Fibroblast of lung (primary cell): Measurements from ENCODE around the gene ANXA4. TPM values are rescaled to one million over a fixed set of nuclear protein-coding genes. Genes with fewer than 3 reads are reported as not detected.

Source experiments
- DNase-seq, 2 donors: peaks; one replicate each; pipeline versions ENCODE4 v3.0.0 to v3.0.0-alpha.2; 2010; ENCODE audit warnings: low read depth in 2 of 2
- H2AFZ ChIP-seq: 2 replicates; pipeline ENCODE4 v1.5.1; 2012; ENCODE audit warnings: low read length, control low read depth, inconsistent platforms
- H3K27ac ChIP-seq: 2 replicates; pipeline ENCODE4 v1.5.1; 2011; ENCODE audit warnings: low read length, control low read depth; ENCODE audit not compliant: insufficient read depth
- H3K27me3 ChIP-seq: 2 replicates; pipeline ENCODE4 v1.5.1; 2011; ENCODE audit warnings: mild to moderate bottlenecking, low read length; ENCODE audit not compliant: control insufficient read depth, insufficient read depth
- H3K36me3 ChIP-seq: 2 replicates; pipeline ENCODE4 v1.5.1; 2011; ENCODE audit warnings: low read length; ENCODE audit not compliant: control insufficient read depth, insufficient read depth
- H3K4me1 ChIP-seq: 2 replicates; pipeline ENCODE4 v1.5.1; 2011; ENCODE audit warnings: low read length; ENCODE audit not compliant: control insufficient read depth, insufficient read depth; ENCODE audit errors: extremely low read depth
- H3K4me2 ChIP-seq: 2 replicates; pipeline ENCODE4 v1.5.1; 2011; ENCODE audit warnings: low read length, control low read depth; ENCODE audit not compliant: insufficient read depth; ENCODE audit errors: extremely low read depth
- H3K4me3 ChIP-seq, 4 experiments: fragments of 200-600 bp in 1 of 4; sonication (generic) in 1 of 4; replicated peaks in 1 of 4; 2 replicates each; pipeline ENCODE4 v1.5.1; 2011 to 2016; ENCODE audit warnings: low read length in 4 of 4, low read depth in 3 of 4, mild to moderate bottlenecking in 3 of 4, control low read depth in 2 of 4, inconsistent platforms in 1 of 4, mixed read lengths in 1 of 4; ENCODE audit not compliant: insufficient read depth in 1 of 4; ENCODE audit errors: control extremely low read depth in 1 of 4
- H3K79me2 ChIP-seq: 2 replicates; pipeline ENCODE4 v1.5.1; 2012; ENCODE audit warnings: mild to moderate bottlenecking, low read length, inconsistent platforms; ENCODE audit not compliant: control insufficient read depth, insufficient read depth
- H3K9ac ChIP-seq: 2 replicates; pipeline ENCODE4 v1.5.1; 2011; ENCODE audit warnings: mild to moderate bottlenecking, low read length, control low read depth; ENCODE audit not compliant: insufficient read depth
- H3K9me3 ChIP-seq: 2 replicates; pipeline ENCODE4 v1.5.1; 2012; ENCODE audit warnings: low read depth, low read length; ENCODE audit not compliant: control insufficient read depth, insufficient read depth
- H4K20me1 ChIP-seq: 2 replicates; pipeline ENCODE4 v1.5.1; 2011; ENCODE audit warnings: low read length; ENCODE audit not compliant: control insufficient read depth, insufficient read depth; ENCODE audit errors: extremely low read depth
- EZH2 ChIP-seq: IDR thresholded peaks from 2 replicates; pipeline ENCODE4 v1.5.1; 2012; ENCODE audit warnings: low read length, control low read depth, mild to moderate bottlenecking; ENCODE audit errors: missing control alignments
- polyA plus RNA-seq, 2 donors: library from polyadenylated mRNA; depleted of rRNA in 1 of 2; stranded (reverse) in 1 of 2; unstranded in 1 of 2; fragments of >200 nt; gene quantifications; 2 replicates each; pipeline ENCODE4 v1.2.1, GENCODE V29; 2011 to 2012; ENCODE audit warnings: missing spikeins in 1 of 2
- total RNA-seq: library from RNA; depleted of rRNA; stranded (reverse); fragments of >200 nt; gene quantifications from 2 replicates; pipeline ENCODE4 v1.2.1, GENCODE V29; 2014
- TF ChIP-seq, protein P1 (sequence below), 2 donors: IDR thresholded peaks in 1 of 2; conservative IDR thresholded peaks in 1 of 2; 1 replicate in 1 of 2; 2 replicates in 1 of 2; pipeline ENCODE4 v1.5.1; 2011 to 2012; ENCODE audit warnings: low read length in 2 of 2, control low read depth in 1 of 2, inconsistent platforms in 1 of 2, low read depth in 1 of 2, mild to moderate bottlenecking in 1 of 2

Gene ANXA4
- total and polyA plus RNA-seq, 2 donors (not counting 1 experiment from before 2014, with no cell fraction given) = 98.4 to 114 TPM

DNA sequence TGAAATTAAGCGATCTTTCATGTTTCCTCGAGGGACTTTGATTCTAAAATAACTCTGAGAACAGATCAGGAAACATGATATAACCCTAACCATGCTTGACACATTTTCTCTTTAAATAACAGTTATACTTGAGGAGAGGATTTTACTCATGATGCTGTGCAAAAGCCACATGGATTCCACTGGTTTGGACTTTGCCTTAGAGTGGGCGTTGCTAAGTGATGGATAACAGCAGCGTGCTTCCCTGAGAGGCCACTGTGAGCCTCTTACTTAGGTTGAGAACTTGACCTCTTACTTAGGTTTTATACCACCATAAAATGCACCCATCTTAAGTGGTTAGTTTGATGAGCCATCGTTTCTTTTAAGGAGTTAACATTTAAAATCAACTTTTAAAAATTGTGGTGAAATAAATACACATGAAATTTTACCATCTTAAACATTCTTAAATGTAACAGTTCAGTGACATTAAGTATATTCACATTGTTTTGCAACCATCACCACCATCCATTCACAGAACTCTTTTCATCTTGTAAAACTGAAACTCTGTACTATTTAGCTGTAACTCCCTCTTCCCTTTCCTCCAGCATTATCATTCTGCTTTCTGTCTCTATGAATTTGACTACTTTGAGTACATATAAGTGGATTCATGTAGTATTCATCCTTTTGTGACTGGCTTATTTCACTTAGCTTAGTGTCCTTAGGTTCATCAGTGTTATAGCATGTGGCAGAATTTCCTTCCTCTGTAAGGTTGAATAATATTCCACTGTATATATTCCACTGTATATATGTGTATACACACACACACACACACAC lies 22.6 kb downstream of the ANXA4 start:
- no peaks in the 10 kb centered on the region for H4K20me1 ChIP-seq
- no peak overlapping the region for H3K4me3 ChIP-seq
- no peak overlapping the region for H2AFZ ChIP-seq
- no peak overlapping the region for H3K27ac ChIP-seq
- peaks cover 1% of the 10 kb centered on the region for H3K79me2 ChIP-seq
- H3K36me3 ChIP-seq = no peaks in the 10 kb centered on the region
- DNase-seq = peak in 1 of 2 donors; percentile 59
- no peak overlapping the region for H3K9ac ChIP-seq
- no peaks in the 10 kb centered on the region for H3K27me3 ChIP-seq
- H3K9me3 ChIP-seq = no peaks in the 10 kb centered on the region
- H3K4me1 ChIP-seq = peaks cover 26% of the 10 kb centered on the region
- no peak overlapping the region for H3K4me2 ChIP-seq
- TF ChIP-seq, protein P1, sequence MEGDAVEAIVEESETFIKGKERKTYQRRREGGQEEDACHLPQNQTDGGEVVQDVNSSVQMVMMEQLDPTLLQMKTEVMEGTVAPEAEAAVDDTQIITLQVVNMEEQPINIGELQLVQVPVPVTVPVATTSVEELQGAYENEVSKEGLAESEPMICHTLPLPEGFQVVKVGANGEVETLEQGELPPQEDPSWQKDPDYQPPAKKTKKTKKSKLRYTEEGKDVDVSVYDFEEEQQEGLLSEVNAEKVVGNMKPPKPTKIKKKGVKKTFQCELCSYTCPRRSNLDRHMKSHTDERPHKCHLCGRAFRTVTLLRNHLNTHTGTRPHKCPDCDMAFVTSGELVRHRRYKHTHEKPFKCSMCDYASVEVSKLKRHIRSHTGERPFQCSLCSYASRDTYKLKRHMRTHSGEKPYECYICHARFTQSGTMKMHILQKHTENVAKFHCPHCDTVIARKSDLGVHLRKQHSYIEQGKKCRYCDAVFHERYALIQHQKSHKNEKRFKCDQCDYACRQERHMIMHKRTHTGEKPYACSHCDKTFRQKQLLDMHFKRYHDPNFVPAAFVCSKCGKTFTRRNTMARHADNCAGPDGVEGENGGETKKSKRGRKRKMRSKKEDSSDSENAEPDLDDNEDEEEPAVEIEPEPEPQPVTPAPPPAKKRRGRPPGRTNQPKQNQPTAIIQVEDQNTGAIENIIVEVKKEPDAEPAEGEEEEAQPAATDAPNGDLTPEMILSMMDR (conservative IDR thresholded peaks at IDR 0.05 in 1 of 2, IDR thresholded peaks at IDR 0.05 in 1 of 2; ENCODE audit: low read depth in 1 of 2, low read length in 2 of 2) = no peak
- TF ChIP-seq EZH2 = no peak

DNA sequence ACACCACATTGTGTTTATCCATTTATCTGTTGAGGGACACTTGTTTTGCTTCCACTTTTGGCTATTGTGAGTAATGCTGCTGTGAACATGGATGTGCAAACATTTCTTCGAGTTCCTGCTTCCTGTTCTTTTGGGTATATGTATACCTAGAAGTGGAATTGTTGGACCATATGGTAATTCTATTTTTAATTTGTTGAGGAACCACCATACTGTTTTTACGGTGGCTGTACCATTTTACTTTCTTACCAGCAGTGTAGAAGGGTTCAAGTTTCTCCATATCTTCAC lies 23.1 kb downstream of the ANXA4 start:
- peaks cover 1% of the 10 kb centered on the region for H3K79me2 ChIP-seq

DNA sequence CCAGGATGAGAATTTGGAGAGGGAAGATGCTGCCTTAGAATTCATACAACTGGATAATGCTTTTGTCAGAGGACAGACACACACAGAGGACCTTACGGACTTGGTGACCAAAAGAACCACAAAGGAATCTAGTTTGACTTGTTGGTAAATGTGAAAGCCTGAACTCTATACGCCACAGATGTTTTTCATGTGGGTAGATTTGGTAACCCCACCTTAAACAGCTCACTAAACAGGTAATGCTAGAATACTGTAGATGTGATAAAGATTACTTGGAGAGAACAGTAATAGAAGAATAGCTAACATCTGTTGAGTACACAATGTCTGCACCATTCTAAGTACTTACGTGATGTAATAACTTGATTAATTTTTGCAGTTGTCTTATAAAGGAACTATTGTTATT lies 24.1 kb downstream of the ANXA4 start:
- TF ChIP-seq, protein P1 (conservative IDR thresholded peaks at IDR 0.05 in 1 of 2, IDR thresholded peaks at IDR 0.05 in 1 of 2; ENCODE audit: low read depth in 1 of 2, low read length in 2 of 2) = no peak
- TF ChIP-seq EZH2 = no peak
- no peak overlapping the region for H2AFZ ChIP-seq
- H4K20me1 ChIP-seq = no peaks in the 10 kb centered on the region
- no peak for DNase-seq
- no peak overlapping the region for H3K4me3 ChIP-seq
- H3K4me1 ChIP-seq = peaks cover 36% of the 10 kb centered on the region
- no peak overlapping the region for H3K4me2 ChIP-seq
- H3K36me3 ChIP-seq = no peaks in the 10 kb centered on the region
- H3K27ac ChIP-seq = no peak overlapping the region
- H3K79me2 ChIP-seq = peaks cover 1% of the 10 kb centered on the region
- no peak overlapping the region for H3K9ac ChIP-seq
- no peaks in the 10 kb centered on the region for H3K9me3 ChIP-seq
- no peaks in the 10 kb centered on the region for H3K27me3 ChIP-seq

More for the DNA sequence above, 23.1 kb downstream of the ANXA4 start:
- no peak overlapping the region for H2AFZ ChIP-seq
- no peaks in the 10 kb centered on the region for H4K20me1 ChIP-seq
- H3K36me3 ChIP-seq = no peaks in the 10 kb centered on the region
- H3K9me3 ChIP-seq = no peaks in the 10 kb centered on the region
- no peak overlapping the region for H3K9ac ChIP-seq
- H3K4me3 ChIP-seq = no peak overlapping the region
- H3K27me3 ChIP-seq = no peaks in the 10 kb centered on the region
- H3K4me1 ChIP-seq = peaks cover 31% of the 10 kb centered on the region
- no peak for DNase-seq
- H3K4me2 ChIP-seq = no peak overlapping the region
- no peak overlapping the region for H3K27ac ChIP-seq
- TF ChIP-seq, protein P1 (conservative IDR thresholded peaks at IDR 0.05 in 1 of 2, IDR thresholded peaks at IDR 0.05 in 1 of 2; ENCODE audit: low read depth in 1 of 2, low read length in 2 of 2) = no peak
